HEK293 (cell line): ENCODE results near the gene SPINDOC.

Experiments
- MZF1 ChIP-seq: fragments of 450-650 bp; formaldehyde crosslinking; IDR thresholded peaks from 2 replicates; pipeline ENCODE4 v1.5.1; 2017; ENCODE audit warnings: missing biosample characterization, missing genetic modification characterization, borderline replicate concordance
- ZBTB10 ChIP-seq: fragments of 450-650 bp; formaldehyde crosslinking; IDR thresholded peaks from 2 replicates; pipeline ENCODE4 v1.5.1; 2016; ENCODE audit warnings: missing biosample characterization, missing genetic modification characterization
- ZNF302 ChIP-seq: fragments of 450-650 bp; formaldehyde crosslinking; IDR thresholded peaks from 2 replicates; pipeline ENCODE4 v1.5.1; 2016; ENCODE audit warnings: missing biosample characterization, missing genetic modification characterization, low read depth
- ZNF530 ChIP-seq: fragments of 450-650 bp; formaldehyde crosslinking; IDR thresholded peaks from 2 replicates; pipeline ENCODE4 v1.5.1; 2016; ENCODE audit warnings: low read depth, missing biosample characterization, missing genetic modification characterization

GRCh38 chr11:63793161-63793560, 20.1 kb upstream of the SPINDOC start:
- TF ChIP-seq MZF1 = no peak
- no peak for TF ChIP-seq ZNF530
- no peak for TF ChIP-seq ZBTB10 (tag by site-specific recombination)
- TF ChIP-seq ZNF302 (tag by site-specific recombination) = no peak
